GM12875 (cell line): ENCODE results near the gene ODAD2.

ENCODE experiments used
- H3K4me3 ChIP-seq: one replicate; pipeline ENCODE4 v1.5.1; 2011; ENCODE audit warnings: low read depth, low read length, control low read depth
- TF ChIP-seq, protein P1 (sequence below): IDR thresholded peaks from 2 replicates; pipeline ENCODE4 v1.5.1; 2011; ENCODE audit warnings: low read depth, mild to moderate bottlenecking, control low read depth, inconsistent platforms, low read length, moderate library complexity, borderline replicate concordance; ENCODE audit not compliant: insufficient read depth

ODAD2 gene

GRCh38 chr10:28020080-28020860 lies 21.4 kb upstream of the ODAD2 start:
- H3K4me3 ChIP-seq, result no peak overlapping the region

DNA sequence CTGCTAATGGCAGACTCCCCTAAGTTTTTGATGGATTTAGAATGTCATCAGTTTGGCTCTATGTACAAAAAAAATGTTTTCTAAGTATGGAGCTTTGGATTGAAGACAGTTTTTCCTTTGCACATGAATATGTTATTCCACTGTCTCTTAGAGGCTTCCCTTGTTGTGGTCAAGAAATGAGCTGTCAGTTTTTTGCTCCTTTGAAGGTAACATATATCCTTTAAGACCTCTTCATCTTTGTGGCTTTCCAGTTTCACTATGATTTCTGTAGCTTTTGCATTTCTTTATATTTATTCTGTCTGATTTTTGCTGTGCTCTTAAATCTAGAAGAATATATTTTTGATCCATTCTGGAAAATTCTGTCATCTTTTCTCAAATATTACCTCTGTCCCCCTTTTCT lies 15.8 kb upstream of the ODAD2 start:
- TF ChIP-seq, protein P1, sequence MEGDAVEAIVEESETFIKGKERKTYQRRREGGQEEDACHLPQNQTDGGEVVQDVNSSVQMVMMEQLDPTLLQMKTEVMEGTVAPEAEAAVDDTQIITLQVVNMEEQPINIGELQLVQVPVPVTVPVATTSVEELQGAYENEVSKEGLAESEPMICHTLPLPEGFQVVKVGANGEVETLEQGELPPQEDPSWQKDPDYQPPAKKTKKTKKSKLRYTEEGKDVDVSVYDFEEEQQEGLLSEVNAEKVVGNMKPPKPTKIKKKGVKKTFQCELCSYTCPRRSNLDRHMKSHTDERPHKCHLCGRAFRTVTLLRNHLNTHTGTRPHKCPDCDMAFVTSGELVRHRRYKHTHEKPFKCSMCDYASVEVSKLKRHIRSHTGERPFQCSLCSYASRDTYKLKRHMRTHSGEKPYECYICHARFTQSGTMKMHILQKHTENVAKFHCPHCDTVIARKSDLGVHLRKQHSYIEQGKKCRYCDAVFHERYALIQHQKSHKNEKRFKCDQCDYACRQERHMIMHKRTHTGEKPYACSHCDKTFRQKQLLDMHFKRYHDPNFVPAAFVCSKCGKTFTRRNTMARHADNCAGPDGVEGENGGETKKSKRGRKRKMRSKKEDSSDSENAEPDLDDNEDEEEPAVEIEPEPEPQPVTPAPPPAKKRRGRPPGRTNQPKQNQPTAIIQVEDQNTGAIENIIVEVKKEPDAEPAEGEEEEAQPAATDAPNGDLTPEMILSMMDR, result no peak
- H3K4me3 ChIP-seq, result no peak overlapping the region

More at GRCh38 chr10:28020080-28020860, 21.4 kb upstream of the ODAD2 start:
- TF ChIP-seq, protein P1, result no peak

DNA sequence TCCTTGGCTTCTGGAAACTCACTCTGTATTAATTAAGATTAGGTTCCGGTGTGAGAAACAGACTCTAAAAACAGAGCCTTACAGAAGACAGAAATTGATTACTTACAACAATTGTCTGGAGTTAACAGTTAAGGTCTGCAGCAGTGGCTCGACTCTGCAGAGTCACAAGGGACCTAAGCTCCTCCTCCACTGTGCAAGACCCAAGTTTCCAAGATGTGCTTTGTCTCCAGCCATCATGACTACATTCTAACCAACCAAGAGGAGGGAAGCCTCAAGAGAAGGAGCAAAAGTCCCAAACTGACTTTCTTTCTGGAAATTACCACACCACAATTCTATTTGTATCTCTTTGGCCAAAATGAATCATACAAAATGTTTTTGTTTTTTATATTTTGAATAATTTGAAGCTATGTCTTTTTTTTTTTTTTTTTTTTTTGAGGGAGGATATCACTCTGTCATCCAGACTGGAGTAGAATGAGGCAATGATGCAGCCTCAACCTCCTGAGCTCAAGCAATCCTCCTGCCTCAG lies 14.2 kb upstream of the ODAD2 start:
- no peak overlapping the region for H3K4me3 ChIP-seq
- TF ChIP-seq, protein P1, result no peak

GRCh38 chr10:28010821-28011220 lies 11.9 kb upstream of the ODAD2 start:
- no peak overlapping the region for H3K4me3 ChIP-seq
- TF ChIP-seq, protein P1, result no peak

GRCh38 chr10:28008054-28008453 lies 9.2 kb upstream of the ODAD2 start:
- H3K4me3 ChIP-seq, result no peak overlapping the region
- TF ChIP-seq, protein P1, result no peak

- H3K4me3 ChIP-seq, result no peak overlapping the region
- TF ChIP-seq, protein P1, result no peak
These were observed 2.5 kb upstream of the ODAD2 start for GRCh38 chr10:28001353-28001752.

DNA sequence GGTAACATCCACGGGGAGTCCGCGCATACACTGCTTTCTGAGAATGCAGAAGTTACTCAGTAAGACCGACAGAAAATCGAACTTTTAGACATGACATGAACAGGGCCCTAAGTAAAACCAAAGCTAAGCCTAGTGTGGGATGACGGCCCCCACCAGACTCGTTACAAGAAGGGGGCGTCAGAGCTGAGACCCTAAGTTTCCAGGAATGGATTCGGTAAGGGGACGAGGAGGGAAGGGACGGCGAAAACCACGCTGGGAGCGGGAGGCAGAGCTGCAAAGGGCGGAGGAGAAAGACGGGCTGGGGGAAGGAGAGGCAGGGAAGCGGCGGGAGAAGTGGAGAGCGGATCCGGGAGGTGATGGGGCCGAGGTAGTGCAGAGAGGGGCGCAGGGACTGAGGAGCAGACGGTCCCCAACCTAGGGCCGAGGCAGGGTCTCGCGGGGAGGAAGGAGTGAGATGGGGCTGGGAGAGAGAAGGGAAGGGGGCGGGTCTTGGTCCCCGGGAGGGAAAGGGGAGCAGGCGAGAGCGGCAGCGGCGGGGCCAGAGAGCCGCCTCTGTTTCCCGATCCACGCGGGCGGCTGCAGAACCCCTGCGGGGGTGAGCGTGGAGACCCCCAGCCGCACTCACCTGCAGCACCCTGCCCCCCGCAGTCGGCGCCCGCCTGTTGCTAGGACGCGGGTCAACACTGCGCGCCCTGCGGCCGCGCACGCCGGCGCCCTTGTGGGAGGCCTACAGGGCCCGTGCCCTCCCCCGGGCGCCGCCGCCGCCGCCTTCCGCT lies 513 bp downstream of the ODAD2 start:
- no peak overlapping the region for H3K4me3 ChIP-seq
- TF ChIP-seq, protein P1, result no peak
